ENCODE data around the gene SERPINB12. TPM values are rescaled to one million over a fixed set of nuclear protein-coding genes. Genes with fewer than 3 reads are reported as not detected.
A peak's percentile ranks its signal among the peaks of the same experiment; 100 is the strongest.

Gene SERPINB12
- total and polyA plus RNA-seq, 2 of the 13 experiments (the other 11 are each of a cell fraction or from before 2014, with no cell fraction given): not detected

DNA sequence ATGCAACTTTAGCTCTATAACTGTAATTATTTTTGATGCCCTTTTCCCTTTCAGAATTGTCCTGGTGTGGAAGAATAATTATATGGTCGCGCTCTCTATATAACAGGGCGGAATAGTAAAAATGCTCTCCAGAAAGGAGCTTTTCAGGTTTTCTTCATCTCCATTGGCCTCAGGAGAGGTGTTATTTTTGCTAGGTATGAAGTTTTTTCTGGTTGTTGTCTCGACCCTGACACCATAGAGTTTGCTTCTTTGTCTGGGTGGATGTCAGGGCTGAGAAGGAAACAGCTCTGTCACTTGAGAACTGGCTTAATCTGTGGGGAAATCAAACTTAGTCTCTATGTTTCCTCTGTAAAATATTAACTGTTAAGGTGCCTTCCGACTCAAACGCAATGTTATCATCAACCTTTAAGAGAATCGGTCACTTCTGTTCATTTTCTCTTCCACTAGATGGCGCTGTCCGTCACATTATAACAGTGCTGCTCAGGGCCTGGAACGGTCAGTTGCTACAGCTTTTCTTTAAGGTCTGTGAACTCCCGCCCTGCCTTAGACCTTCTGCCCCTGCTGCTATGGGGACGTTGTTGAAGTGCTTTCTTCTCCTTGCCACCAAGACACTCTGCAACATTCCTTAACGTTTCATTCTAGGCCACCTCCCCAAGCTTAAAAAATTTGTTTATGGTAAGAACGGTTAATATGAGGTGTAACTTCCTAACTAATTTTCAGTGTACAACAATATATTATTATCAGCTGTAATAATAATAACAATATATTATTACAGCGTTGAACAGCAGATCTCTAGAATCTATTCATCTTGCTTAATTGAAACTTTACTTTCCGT lies 23.8 kb upstream of the SERPINB12 start:
- DNase-seq (ENCODE audit: low spot score) (peak; percentile 75), ATAC-seq (peak; percentile 98), FAIRE-seq (peak; percentile 88)
- intact Hi-C loops (cut with micrococcal nuclease; ENCODE audit: unreplicated experiment): loop anchor here (1.0 to 2.0 kb wide), 6 partner anchors 60 to 418 kb away; no protein-coding TSS in a partner anchor
- Histone ChIP-seq H3K36me3 (replicated peaks in 1 of 2; ENCODE audit: control insufficient read depth in 1 of 2, insufficient read depth in 2 of 2, low read length in 2 of 2) (no peaks in the 10 kb centered on the region), H3K9ac (ENCODE audit: insufficient read depth, low read depth, low read length) (no peak overlapping the region), H3K4me3 (replicated peaks in 1 of 3; ENCODE audit: insufficient read depth in 1 of 3, low read depth in 2 of 3, low read length in 3 of 3) (no peak overlapping the region), H3K4me2 (ENCODE audit: low read depth, low read length) (no peak overlapping the region), H4K20me1 (ENCODE audit: insufficient read depth, low read length) (no peaks in the 10 kb centered on the region), H3K4me1 (ENCODE audit: insufficient read depth, low read length) (no peaks in the 10 kb centered on the region), H3K9me3 (ENCODE audit: low read length) (no peaks in the 10 kb centered on the region), H2AFZ (ENCODE audit: low read length) (no peak overlapping the region), H3K27me3 (ENCODE audit: control insufficient read depth in 1 of 2, insufficient read depth in 2 of 2, low read length in 2 of 2) (peaks cover 0 to 11% of the 10 kb centered on the region in 2 experiments; a peak in 2 of 5 replicates), H3K79me2 (ENCODE audit: insufficient read depth, low read length) (no peaks in the 10 kb centered on the region), H3K27ac (ENCODE audit: extremely low read length, insufficient read depth, low read length) (no peak overlapping the region)
- 24% methylated on average over 16 of the region's 16 CpGs for WGBS (ENCODE audit: low lambda C conversion rate)
- BruUV-seq (replicated peaks): no TSS peak
- TF ChIP-seq LCORL (IDR thresholded peaks at IDR 0.05) (no peak), LCORL (CRISPR knock-in tag; IDR thresholded peaks at IDR 0.05) (no peak), MIXL1 (CRISPR knock-in tag; IDR thresholded peaks at IDR 0.05) (0 out of 2 replicates have a peak, but pooled peaks have one; percentile 35), ZSCAN31 (CRISPR knock-in tag; IDR thresholded peaks at IDR 0.05; ENCODE audit: low read depth) (no peak), ZSCAN25 (CRISPR knock-in tag; IDR thresholded peaks at IDR 0.05) (no peak), SMC3 (IDR thresholded peaks at IDR 0.05; ENCODE audit: low read length) (peak; percentile 79), NFRKB (IDR thresholded peaks at IDR 0.05) (no peak), XRCC5 (optimal IDR thresholded peaks at IDR 0.05; ENCODE audit: low read length) (peak; percentile 35), STAG1 (CRISPR knock-in tag; IDR thresholded peaks at IDR 0.05) (peak; percentile 79), ZNF652 (CRISPR knock-in tag; IDR thresholded peaks at IDR 0.05; ENCODE audit: borderline replicate concordance, low read depth) (peak; percentile 70; the same call in 1 of the 2 replicates), ZC3H4 (CRISPR knock-in tag; IDR thresholded peaks at IDR 0.05; ENCODE audit: borderline replicate concordance) (no peak), POLR2A (IDR thresholded peaks at IDR 0.05; ENCODE audit: insufficient read depth in 1 of 2, low read depth in 2 of 2, low read length in 2 of 2) (no peak), RAD21 (CRISPR knock-in tag; IDR thresholded peaks at IDR 0.05) (peak; percentile 54; the same call in 1 of the 2 replicates)
- TF ChIP-seq, protein P1, sequence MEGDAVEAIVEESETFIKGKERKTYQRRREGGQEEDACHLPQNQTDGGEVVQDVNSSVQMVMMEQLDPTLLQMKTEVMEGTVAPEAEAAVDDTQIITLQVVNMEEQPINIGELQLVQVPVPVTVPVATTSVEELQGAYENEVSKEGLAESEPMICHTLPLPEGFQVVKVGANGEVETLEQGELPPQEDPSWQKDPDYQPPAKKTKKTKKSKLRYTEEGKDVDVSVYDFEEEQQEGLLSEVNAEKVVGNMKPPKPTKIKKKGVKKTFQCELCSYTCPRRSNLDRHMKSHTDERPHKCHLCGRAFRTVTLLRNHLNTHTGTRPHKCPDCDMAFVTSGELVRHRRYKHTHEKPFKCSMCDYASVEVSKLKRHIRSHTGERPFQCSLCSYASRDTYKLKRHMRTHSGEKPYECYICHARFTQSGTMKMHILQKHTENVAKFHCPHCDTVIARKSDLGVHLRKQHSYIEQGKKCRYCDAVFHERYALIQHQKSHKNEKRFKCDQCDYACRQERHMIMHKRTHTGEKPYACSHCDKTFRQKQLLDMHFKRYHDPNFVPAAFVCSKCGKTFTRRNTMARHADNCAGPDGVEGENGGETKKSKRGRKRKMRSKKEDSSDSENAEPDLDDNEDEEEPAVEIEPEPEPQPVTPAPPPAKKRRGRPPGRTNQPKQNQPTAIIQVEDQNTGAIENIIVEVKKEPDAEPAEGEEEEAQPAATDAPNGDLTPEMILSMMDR (CRISPR knock-in tag; IDR thresholded peaks at IDR 0.05): peak; percentile 89
- ChIA-PET POLR2A (no interaction called here), CTCF (ENCODE audit: low intra/inter-chr PET ratio, low total read pairs) (interaction anchor here (0.6 to 3.7 kb wide), 5 partner anchors 60 to 418 kb away, joined by 3 to 26 read pairs (median 7); no protein-coding TSS in a partner anchor)
- in situ Hi-C loops (cut with HindIII; ENCODE audit: extremely low pct_ligation_motif_present, low pct_unique_long_range_greater_than_20kb): loop anchor here (5.0 kb wide), 1 partner anchor 64 kb away; no protein-coding TSS in a partner anchor

All from HepG2 (cell line).